Measurements from ENCODE around the gene UACA.

Gene UACA

GRCh38 chr15:70643106-70643782 is 120.1 kb downstream of the UACA start:
- no peak for TF ChIP-seq CTCF (IDR thresholded peaks at IDR 0.05)

- no peak for TF ChIP-seq CTCF (IDR thresholded peaks at IDR 0.05)
Measured at GRCh38 chr15:70636540-70637165, 126.7 kb downstream of the UACA start.

- TF ChIP-seq CTCF (IDR thresholded peaks at IDR 0.05), result no peak
Measured at GRCh38 chr15:70635895-70636294, 127.5 kb downstream of the UACA start.

- TF ChIP-seq CTCF (IDR thresholded peaks at IDR 0.05), result no peak
Measured at GRCh38 chr15:70633991-70634390, 129.4 kb downstream of the UACA start.

- TF ChIP-seq CTCF (IDR thresholded peaks at IDR 0.05), result no peak
Measured at GRCh38 chr15:70633103-70633831, 130.1 kb downstream of the UACA start.

GRCh38 chr15:70632491-70633102 is 130.8 kb downstream of the UACA start:
- no peak for TF ChIP-seq CTCF (IDR thresholded peaks at IDR 0.05)

- TF ChIP-seq CTCF (IDR thresholded peaks at IDR 0.05), result no peak
Measured at GRCh38 chr15:70632079-70632478, 131.3 kb downstream of the UACA start.
